T-helper 22 cell (primary cell): ENCODE data around the gene UGT1A10.

Experiments used
- DNase-seq: peaks from one replicate; pipeline ENCODE4 v3.0.0-alpha.2; 2020; ENCODE audit warnings: low read depth

UGT1A10 gene

GRCh38 chr2:233822101-233822771 lies 186.0 kb downstream of the UGT1A10 start:
- DNase-seq = no peak
